Skeletal muscle tissue (tissue), 4 donors: ENCODE results near the gene OR6J1. TPM values are rescaled to one million over a fixed set of nuclear protein-coding genes. Genes with fewer than 3 reads are reported as not detected.
"Not testable (repeated sequence)": the region's sequence is repeated elsewhere in the genome, so short reads cannot be mapped to it uniquely, and the experiment has no call there.

Experiments used
- H3K27ac ChIP-seq: one replicate; pipeline ENCODE4 v1.7.0; 2013; ENCODE audit warnings: mild to moderate bottlenecking, low read depth, low read length, inconsistent platforms
- H3K27me3 ChIP-seq, 3 donors: one replicate each; pipeline ENCODE4 v1.7.0; 2013; ENCODE audit warnings: low read length in 3 of 3; ENCODE audit not compliant: control insufficient read depth in 3 of 3, insufficient read depth in 3 of 3
- H3K36me3 ChIP-seq, 3 donors: one replicate each; pipeline ENCODE4 v1.7.0; 2013; ENCODE audit warnings: low read length in 3 of 3; ENCODE audit not compliant: control insufficient read depth in 3 of 3, insufficient read depth in 3 of 3
- H3K4me1 ChIP-seq, 3 donors: one replicate each; pipeline ENCODE4 v1.7.0; 2013; ENCODE audit warnings: low read length in 3 of 3, mild to moderate bottlenecking in 3 of 3; ENCODE audit not compliant: control insufficient read depth in 3 of 3, insufficient read depth in 3 of 3
- H3K4me3 ChIP-seq, 3 donors: one replicate each; pipeline ENCODE4 v1.7.0; 2013; ENCODE audit warnings: low read length in 3 of 3
- H3K9ac ChIP-seq, 3 donors: one replicate each; pipeline ENCODE4 v1.7.0; 2013; ENCODE audit warnings: low read length in 3 of 3, mild to moderate bottlenecking in 3 of 3, moderate library complexity in 2 of 3, low read depth in 1 of 3
- H3K9me3 ChIP-seq, 3 donors: one replicate each; pipeline ENCODE4 v1.7.0; 2013; ENCODE audit warnings: low read length in 3 of 3; ENCODE audit not compliant: control insufficient read depth in 3 of 3
- total RNA-seq: library from RNA; depleted of rRNA; stranded (reverse); fragments of >200 nt; gene quantifications from one replicate; pipeline ENCODE4 v1.2.3, GENCODE V29; 2014
- donor health status: Osteomylitis.

The OR6J1 gene
- total RNA-seq, 1 donor from 2014 or later: not detected

- peak overlapping the region; percentile 93 to 94 (median 93) for H3K4me3 ChIP-seq
- peak overlapping the region; percentile 91 to 94 (median 94) for H3K9ac ChIP-seq
- peaks cover 0 to 2% (median 0%) of the 10 kb centered on the region in 3 donors for H3K27me3 ChIP-seq
- peak overlapping the region; percentile 85 for H3K27ac ChIP-seq
- no peaks in the 10 kb centered on the region for H3K9me3 ChIP-seq
- peaks cover 16 to 32% (median 25%) of the 10 kb centered on the region in 3 donors for H3K4me1 ChIP-seq
- H3K36me3 ChIP-seq: peaks cover 0 to 5% (median 0%) of the 10 kb centered on the region in 3 donors
These were observed 55.5 kb downstream of the OR6J1 start for GRCh38 chr14:22588526-22589095.

GRCh38 chr14:22587677-22588422 lies 56.3 kb downstream of the OR6J1 start:
- H3K9me3 ChIP-seq, H3K27me3 ChIP-seq, H3K36me3 ChIP-seq: not testable (repeated sequence)
- Histone ChIP-seq H3K27ac (peak overlapping the region; percentile 85), H3K4me3 (peak overlapping the region; percentile 93 to 94 (median 93)), H3K4me1 (peaks cover 16 to 32% (median 25%) of the 10 kb centered on the region in 3 donors), H3K9ac (peak overlapping the region; percentile 91 to 94 (median 94))

DNA sequence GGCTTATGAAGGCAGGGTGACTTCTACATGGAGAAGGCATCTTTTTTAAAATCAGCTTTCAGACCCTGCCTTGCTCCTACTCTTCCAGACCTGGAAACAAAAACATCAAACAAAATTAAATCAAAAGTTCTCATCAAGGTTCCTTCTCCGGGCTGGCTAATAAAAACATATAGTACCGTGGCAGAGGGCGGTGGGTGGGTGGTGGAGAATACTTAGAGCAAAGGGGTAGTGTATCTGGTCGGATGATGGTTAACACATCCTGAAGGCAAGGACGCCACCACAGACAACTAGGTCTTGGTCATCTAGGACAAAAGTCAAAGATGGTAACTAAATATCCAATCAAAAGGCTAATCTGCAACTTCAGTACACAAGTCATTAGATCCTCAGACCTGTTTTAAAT lies 56.9 kb downstream of the OR6J1 start:
- Histone ChIP-seq H3K36me3 (peaks cover 0 to 5% (median 0%) of the 10 kb centered on the region in 3 donors), H3K9me3 (no peaks in the 10 kb centered on the region), H3K4me3 (no peak overlapping the region), H3K9ac (no peak overlapping the region), H3K27me3 (no peaks in the 10 kb centered on the region), H3K4me1 (peaks cover 16 to 32% (median 25%) of the 10 kb centered on the region in 3 donors), H3K27ac (no peak overlapping the region)

- Histone ChIP-seq H3K9ac (no peak overlapping the region), H3K9me3 (no peaks in the 10 kb centered on the region), H3K4me3 (no peak overlapping the region), H3K27me3 (no peaks in the 10 kb centered on the region), H3K27ac (no peak overlapping the region), H3K36me3 (peaks cover 0 to 5% (median 0%) of the 10 kb centered on the region in 3 donors), H3K4me1 (peaks cover 9 to 25% (median 18%) of the 10 kb centered on the region in 3 donors)
These were observed 60.2 kb downstream of the OR6J1 start for GRCh38 chr14:22583994-22584393.

Other genes starting within 250 kb of the OR6J1 start
- 244 TPM for gene DAD1, start 55.1 kb downstream of the OR6J1 start, total RNA-seq
- gene ABHD4, start 46.1 kb downstream of the OR6J1 start, total RNA-seq: 3.7 TPM
- gene OXA1L, start 122.3 kb upstream of the OR6J1 start, total RNA-seq: 79.9 TPM
- gene SLC7A7, start 171.1 kb upstream of the OR6J1 start, total RNA-seq: 15.1 TPM
- gene MRPL52, start 185.5 kb upstream of the OR6J1 start, total RNA-seq: 16.7 TPM
- gene MMP14, start 192.2 kb upstream of the OR6J1 start, total RNA-seq: 96.0 TPM
- gene LRP10, start 227.4 kb upstream of the OR6J1 start, total RNA-seq: 11.0 TPM
- gene REM2, start 238.9 kb upstream of the OR6J1 start, total RNA-seq: under 0.01 TPM